WTC11 (cell line): ENCODE results near the gene RPRM.

Source experiments
- ATF1 ChIP-seq: sonication (generic); formaldehyde crosslinking; IDR thresholded peaks from 2 replicates; pipeline ENCODE4 v1.8.1; 2023; ENCODE audit warnings: mild to moderate bottlenecking, moderate library complexity, missing genetic modification reagents
- FOXJ3 ChIP-seq: sonication (generic); formaldehyde crosslinking; IDR thresholded peaks from 2 replicates; pipeline ENCODE4 v1.9.0; 2021; ENCODE audit warnings: missing genetic modification reagents, mild to moderate bottlenecking, borderline replicate concordance
- JUN ChIP-seq: sonication (generic); formaldehyde crosslinking; IDR thresholded peaks from 2 replicates; pipeline ENCODE4 v1.8.0; 2023; ENCODE audit warnings: mild to moderate bottlenecking, missing genetic modification reagents
- ZNF121 ChIP-seq: sonication (generic); formaldehyde crosslinking; IDR thresholded peaks from 2 replicates; pipeline ENCODE4 v1.8.0; 2023; ENCODE audit warnings: missing genetic modification reagents
- TF ChIP-seq, protein P1 (sequence below): fragments of 200-600 bp; IDR thresholded peaks from 2 replicates; pipeline ENCODE4 v1.8.0; 2022; ENCODE audit warnings: antibody characterized with exemption
- TF ChIP-seq, protein P2 (sequence below): sonication (generic); formaldehyde crosslinking; IDR thresholded peaks from 2 replicates; pipeline ENCODE4 v1.8.1; 2022; ENCODE audit warnings: low read depth, mild to moderate bottlenecking, moderate library complexity, missing genetic modification reagents, borderline replicate concordance

DNA sequence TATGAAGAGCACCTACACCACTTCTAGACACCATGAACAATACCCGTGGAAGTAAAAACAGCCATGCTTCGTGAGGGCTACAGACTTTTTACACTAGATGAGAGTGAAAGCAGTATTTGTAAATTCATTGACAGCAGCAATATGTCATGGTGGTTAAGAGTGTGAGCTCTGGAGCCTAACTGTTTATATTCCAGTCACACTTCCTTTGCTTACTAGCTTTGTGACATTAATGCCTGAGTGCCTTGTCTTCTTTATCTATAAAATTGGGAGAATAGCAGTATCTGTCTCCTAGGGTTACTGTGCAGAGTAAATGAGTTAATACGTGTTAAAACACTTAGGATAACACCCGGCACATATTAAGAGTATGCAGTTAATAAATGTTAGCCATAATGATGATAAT lies 33.8 kb upstream of the RPRM start:
- TF ChIP-seq ZNF121 (CRISPR knock-in tag) (no peak), FOXJ3 (CRISPR knock-in tag) (no peak), JUN (CRISPR knock-in tag) (no peak), ATF1 (CRISPR knock-in tag) (no peak)
- TF ChIP-seq, protein P1, sequence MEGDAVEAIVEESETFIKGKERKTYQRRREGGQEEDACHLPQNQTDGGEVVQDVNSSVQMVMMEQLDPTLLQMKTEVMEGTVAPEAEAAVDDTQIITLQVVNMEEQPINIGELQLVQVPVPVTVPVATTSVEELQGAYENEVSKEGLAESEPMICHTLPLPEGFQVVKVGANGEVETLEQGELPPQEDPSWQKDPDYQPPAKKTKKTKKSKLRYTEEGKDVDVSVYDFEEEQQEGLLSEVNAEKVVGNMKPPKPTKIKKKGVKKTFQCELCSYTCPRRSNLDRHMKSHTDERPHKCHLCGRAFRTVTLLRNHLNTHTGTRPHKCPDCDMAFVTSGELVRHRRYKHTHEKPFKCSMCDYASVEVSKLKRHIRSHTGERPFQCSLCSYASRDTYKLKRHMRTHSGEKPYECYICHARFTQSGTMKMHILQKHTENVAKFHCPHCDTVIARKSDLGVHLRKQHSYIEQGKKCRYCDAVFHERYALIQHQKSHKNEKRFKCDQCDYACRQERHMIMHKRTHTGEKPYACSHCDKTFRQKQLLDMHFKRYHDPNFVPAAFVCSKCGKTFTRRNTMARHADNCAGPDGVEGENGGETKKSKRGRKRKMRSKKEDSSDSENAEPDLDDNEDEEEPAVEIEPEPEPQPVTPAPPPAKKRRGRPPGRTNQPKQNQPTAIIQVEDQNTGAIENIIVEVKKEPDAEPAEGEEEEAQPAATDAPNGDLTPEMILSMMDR, result no peak
- TF ChIP-seq, protein P2, sequence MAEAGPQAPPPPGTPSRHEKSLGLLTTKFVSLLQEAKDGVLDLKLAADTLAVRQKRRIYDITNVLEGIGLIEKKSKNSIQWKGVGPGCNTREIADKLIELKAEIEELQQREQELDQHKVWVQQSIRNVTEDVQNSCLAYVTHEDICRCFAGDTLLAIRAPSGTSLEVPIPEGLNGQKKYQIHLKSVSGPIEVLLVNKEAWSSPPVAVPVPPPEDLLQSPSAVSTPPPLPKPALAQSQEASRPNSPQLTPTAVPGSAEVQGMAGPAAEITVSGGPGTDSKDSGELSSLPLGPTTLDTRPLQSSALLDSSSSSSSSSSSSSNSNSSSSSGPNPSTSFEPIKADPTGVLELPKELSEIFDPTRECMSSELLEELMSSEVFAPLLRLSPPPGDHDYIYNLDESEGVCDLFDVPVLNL (CRISPR knock-in tag), result no peak
